NCI-H2029 (cell line): Measurements from ENCODE around the gene SH2B2.
A peak's percentile ranks its signal among the peaks of the same experiment; 100 is the strongest.
"Not testable (repeated sequence)": the region's sequence is repeated elsewhere in the genome, so short reads cannot be mapped to it uniquely, and the experiment has no call there.

Source experiments
- DNase-seq: peaks from one replicate; lab custom pipeline; 2025; lab: John Stamatoyannopoulos, UW

Gene SH2B2

DNA sequence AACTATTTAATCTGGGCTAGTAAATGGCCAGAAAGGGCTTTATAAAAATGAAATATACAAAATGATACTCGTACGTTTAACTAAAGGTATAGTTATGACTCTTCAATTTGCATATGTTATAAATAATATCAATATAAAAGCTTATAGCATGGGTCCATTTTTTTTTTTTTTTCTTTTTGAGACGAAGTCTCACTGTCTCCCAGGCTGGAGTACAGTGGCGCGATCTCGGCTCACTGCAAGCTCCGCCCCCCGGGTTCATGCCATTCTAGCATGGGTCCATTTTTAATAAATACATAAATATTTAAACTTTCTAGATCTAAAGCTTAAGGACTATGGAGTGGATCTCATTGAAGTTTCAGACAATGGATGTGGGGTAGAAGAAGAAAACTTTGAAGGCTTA is 50.3 kb downstream of the SH2B2 start:
- DNase-seq = not testable (repeated sequence)

DNA sequence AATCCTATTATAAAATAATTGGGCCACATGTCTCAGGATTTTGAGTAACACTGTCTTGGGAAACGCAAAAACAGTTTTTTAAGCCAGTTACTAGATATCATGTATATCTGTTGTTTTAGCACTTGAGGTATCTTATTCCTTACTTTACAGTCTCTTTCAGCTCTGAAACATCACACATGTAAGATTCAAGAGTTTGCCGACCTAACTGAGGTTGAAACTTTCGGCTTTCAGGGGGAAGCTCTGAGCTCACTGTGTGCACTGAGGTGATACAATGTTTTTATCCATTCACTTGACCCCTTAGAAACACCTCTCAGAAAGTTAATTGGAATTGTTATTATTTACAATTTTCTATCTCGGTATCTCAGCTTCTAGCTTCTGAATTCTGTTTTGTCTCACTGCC is 50.8 kb downstream of the SH2B2 start:
- DNase-seq = not testable (repeated sequence)

DNA sequence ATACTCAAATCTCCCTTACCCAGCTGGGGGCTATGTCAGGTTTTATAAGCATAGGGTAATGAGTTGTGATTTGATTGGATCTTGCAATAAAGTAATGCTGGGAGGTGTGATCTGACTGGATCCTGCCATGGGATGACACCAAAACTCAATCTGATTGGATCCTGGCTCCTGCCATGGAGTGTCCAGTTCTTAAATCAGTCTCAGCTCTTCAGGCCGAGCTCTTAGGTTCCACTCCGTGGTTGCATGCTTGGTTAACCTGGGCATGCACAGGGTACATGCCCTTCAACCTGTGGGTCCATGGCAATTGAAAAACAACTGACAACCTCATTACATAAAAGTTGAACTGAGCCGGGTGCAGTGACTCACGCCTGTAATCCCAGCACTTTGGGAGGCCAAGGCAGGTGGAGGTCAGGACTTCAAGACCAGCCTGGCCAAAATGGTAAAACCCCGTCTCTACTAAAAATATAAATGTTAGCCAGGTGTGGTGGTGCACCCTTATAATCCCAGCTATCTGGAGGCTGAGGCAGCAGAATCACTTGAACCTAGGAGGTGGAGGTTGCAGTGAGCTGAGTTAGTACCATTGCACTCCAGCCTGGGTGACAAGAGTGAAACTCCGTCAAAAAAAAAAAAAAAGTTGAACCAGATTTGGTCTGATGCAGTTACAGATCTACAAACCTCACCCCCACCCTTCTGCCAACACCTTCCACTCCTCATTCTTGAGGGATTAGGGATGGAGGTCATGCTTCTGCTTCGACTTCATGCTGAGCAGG is 54.1 kb downstream of the SH2B2 start:
- not testable (repeated sequence) for DNase-seq

DNA sequence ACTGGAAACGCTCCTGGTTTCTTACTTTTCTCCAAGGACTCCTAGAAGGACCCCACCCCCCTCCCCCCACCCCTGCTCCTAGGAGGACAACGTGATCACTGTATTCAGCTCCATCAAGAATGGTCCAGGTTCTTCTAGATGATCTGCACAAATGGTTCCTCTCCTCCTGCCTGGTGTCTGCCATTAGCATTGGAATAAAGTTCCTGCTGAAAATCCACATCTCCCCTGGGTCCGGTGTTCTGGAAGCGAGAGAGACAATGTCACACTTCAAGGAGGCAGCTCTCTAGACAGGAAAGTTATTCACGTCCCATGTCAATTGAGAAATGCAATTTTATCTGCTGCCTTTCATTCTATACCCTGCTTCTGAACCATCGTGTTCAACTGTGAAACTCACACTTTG is 60.3 kb downstream of the SH2B2 start:
- not testable (repeated sequence) for DNase-seq

DNA sequence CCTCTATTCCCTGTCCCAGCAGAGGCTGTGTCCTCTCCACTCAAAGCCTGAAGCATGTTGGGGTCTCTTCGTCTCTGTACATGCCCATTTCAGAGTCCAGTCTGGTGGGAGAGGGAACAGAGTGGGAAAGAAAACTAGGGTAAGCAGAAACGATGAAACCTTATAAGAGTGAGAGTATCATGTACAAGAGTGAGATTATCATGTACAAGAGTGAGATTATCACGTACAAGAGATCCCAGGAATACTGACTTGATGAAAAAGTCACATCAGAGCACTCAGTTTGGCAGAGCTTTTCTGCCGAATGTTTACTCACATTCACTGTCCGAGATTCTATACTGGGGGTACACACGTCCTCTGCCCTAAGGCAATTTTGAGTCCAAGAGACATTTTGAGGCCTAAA is 69.7 kb downstream of the SH2B2 start, which contains the start of gene SPDYE6:
TSS of gene SPDYE6 (minus strand) at position 101 of the 400 bp plus-strand sequence. CDS start 421 bp downstream, outside the sequence.
- not testable (repeated sequence) for DNase-seq

DNA sequence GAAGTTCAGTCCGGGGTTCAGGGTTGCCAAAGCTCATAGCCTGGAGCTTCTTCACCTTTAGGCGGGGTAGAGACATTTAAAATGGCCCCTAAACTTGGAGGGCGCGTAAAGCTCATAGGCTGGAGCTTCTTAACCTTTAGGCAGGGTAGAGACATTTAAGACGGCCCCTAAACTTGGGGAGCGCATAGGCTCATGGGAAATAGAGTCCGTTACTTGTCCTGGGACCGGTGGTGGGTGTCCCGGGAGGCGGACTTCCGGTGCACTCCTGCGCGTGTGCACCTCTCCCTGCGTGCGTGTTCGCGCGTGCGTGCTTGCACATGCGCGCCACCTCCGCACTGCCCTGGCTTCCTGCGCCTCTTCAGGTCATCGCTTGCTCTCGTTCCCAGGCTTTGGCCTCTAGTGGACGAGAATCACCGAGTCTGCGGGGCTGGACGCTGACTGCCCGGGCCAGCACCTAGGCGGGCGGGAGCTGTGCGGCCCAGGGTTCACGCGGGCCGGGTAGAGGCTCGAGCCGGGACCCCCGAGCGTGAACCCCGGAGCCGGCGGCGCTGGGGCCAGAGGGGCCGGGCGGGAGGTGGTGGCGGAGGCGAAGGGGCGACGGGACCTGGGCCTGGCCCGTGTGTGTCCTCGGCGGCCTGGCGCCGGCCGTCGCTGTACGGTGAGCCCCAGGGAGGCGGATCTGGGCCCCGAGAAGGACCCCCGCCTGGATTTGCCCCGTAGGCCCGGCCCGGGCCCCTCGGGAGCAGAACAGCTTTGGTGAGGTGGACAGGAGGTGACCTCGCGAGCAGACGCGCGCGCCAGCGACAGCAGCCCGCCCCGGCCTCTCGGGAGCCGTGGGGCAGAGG is 77.1 kb downstream of the SH2B2 start:
- DNase-seq = peak; percentile 95

DNA sequence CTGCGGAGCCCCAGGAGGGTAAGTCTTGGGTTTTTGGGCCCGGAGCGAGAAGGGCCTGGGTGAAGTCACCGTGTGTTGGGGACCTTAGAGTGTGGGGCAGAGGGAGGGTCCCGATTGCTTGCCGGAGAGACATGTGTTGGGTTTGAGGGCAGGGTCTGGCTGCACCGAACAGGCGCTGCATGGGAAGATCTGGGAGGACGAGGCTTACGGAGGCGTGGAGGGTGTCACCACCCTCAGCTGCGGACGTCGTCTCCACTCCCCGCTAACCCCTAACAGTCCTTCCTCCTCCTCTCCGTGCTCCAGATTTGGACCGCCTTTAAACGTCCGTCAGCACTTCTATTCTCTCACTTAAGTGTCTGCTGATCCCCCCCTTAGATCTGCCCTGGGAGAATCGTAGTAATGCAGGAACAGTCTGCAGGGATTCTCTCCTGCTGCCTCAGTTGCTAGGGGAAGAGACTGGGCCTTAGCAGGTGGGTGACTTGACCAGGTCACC is 77.8 kb downstream of the SH2B2 start:
- not testable (repeated sequence) for DNase-seq

DNA sequence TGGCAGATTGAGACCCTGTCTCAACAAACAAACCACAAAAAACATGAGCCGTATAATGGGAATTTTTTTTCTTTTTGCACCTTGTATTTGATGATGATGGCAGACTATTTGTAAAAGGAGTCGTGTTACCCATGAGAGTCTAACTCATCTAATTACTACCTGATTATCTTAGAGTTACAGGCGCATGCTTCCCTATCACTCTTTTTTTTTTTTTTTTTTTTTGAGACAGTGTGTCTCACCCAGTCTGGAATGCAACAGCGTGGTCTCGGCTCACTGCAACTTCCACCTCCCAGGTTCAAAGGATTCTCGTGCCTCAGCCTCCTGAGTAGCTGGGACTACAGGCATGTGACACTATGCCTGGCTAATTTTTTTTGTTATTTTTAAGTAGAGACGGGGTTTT is 78.7 kb downstream of the SH2B2 start:
- not testable (repeated sequence) for DNase-seq

DNA sequence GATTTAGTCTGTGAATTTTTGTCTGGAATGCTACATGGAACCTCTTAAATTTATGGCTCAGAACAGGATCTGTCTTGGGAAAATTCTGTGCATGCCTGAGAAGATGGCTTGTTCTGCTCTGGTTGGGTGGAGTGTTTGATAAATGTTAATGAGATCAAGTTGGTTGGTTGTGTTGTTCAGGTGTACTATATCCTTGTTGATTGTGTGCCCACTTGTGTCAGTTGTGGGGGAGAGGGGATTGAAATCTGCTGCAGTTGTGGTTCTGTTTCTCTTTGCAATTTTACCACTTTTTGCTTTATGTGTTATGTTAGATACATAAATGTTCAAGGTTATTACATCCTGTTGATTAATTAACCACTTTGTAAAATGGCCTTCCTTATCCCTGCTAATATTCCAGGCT is 83.4 kb downstream of the SH2B2 start:
- not testable (repeated sequence) for DNase-seq
